IPS-11a (cell line): ENCODE data around the gene BBS7.

Source experiments
- H3K4me3 ChIP-seq: one replicate; pipeline ENCODE4 v1.5.1; 2013; ENCODE audit warnings: low read depth, low read length, control low read depth

Gene BBS7

GRCh38 chr4:121869841-121870822 lies at the start of gene BBS7:
Gene BBS7 (minus strand): TSS chr4:121870474. CDS start chr4:121870313, 161 bp downstream.
- H3K4me3 ChIP-seq, result peak within 1 kb of the TSS; percentile 77

DNA sequence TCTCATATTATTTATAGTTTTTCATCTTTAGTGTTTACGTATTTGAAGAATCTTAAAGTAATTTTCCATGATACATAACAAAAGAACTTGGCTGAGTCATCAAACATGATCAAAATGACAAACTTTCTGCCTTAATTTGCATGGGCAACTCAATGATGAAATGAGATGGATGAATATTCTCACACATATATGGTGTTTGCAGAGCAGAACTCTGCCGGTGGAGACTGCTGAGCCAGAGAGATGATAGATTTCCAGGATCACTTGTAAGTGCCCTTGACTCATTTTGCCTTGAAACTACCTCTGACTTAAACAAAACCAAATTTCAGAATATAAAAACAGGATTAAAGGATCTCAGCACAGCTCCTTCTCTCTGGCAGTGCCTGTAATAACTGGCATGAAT lies 43.4 kb upstream of the BBS7 start:
- no peak overlapping the region for H3K4me3 ChIP-seq

- H3K4me3 ChIP-seq, result no peak overlapping the region
Measured at GRCh38 chr4:121908346-121908745, 38.1 kb upstream of the BBS7 start.

- H3K4me3 ChIP-seq, result no peak overlapping the region
Measured at GRCh38 chr4:121900132-121900983, 30.1 kb upstream of the BBS7 start.

DNA sequence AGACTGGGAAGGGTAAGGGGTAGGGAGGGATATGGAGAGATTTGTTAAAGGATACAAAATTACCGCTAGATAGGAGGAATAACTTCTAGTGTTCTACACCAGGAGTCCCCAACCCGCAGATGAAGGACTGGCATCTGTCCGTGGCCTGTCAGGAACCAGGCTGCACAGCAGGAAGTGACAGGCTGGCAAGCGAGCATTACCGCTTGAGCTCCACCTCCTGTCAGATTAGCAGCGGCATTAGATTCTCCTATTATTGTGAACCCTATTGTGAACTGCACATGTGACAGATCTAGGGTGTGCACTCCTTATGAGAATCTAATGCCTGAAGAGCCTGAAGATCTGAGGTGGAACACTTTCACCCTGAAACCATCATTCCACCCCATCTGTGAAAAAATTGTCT lies 27.9 kb upstream of the BBS7 start:
- H3K4me3 ChIP-seq, result no peak overlapping the region

GRCh38 chr4:121888134-121888533 lies 17.9 kb upstream of the BBS7 start:
- H3K4me3 ChIP-seq, result no peak overlapping the region

DNA sequence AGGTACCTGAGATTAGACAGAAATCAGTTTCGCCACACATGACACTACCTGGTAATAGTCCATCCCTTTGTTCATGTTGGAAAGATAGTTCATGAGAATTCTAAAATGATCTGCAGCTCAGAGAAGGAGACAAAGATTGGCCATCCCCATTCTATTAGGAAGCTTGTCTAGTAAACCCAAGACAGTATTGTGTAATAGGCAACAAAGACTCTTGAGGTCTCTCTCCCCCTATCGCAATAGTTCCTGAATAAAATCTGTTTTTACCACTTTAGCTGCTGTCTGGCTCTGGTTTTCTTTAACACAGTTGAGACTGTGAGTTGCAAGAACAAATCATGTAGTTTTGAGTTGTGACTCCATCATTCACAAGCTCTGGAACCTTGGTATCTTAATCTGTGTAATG lies 14.8 kb upstream of the BBS7 start:
- no peak overlapping the region for H3K4me3 ChIP-seq

GRCh38 chr4:121881158-121881557 lies 10.9 kb upstream of the BBS7 start:
- no peak overlapping the region for H3K4me3 ChIP-seq

DNA sequence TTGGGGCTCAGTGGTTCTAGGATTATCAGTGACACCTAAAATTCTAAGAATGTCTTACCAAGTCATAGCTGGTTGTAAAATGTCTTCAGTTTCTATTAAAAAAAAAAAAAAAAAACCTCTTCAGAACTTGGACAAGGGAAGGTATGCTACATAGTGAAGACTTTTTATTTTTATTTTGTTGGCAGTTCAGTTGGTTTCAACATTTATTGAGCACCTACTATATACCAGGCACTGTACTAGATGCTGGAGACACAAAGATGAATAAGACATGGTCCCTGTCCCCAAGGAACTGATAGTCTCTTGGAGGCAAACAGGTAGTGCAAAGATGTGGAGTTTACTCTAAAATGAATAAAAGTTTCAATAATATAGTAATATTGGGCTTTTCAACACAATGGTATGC lies 8.9 kb upstream of the BBS7 start:
- H3K4me3 ChIP-seq, result no peak overlapping the region

GRCh38 chr4:121877041-121877773 lies 6.9 kb upstream of the BBS7 start:
- no peak overlapping the region for H3K4me3 ChIP-seq

- H3K4me3 ChIP-seq, result no peak overlapping the region
Measured at GRCh38 chr4:121876070-121876469, 5.8 kb upstream of the BBS7 start.

DNA sequence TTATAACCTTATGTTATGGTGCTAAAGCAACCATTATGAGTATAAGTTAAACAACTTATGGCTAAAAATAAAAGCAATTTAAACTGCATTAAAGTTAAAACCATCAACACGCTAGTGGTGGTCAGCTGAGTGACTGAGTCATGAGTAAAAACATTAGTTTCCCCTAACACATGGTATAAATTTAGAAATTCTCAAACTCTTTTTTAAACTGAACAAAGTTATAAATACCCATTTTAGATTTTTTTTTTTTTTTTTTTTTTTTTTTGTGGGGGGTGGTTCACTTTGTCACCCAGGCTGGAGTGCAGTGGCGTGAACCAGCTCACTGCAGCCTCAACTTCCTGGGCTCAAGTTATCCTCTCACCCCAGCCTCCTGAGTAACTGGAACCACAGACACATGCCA lies 5.4 kb upstream of the BBS7 start:
- H3K4me3 ChIP-seq, result no peak overlapping the region

GRCh38 chr4:121873604-121874003 lies 3.3 kb upstream of the BBS7 start:
- no peak overlapping the region for H3K4me3 ChIP-seq

GRCh38 chr4:121863799-121864198 lies 6.5 kb downstream of the BBS7 start:
- H3K4me3 ChIP-seq, result no peak overlapping the region

DNA sequence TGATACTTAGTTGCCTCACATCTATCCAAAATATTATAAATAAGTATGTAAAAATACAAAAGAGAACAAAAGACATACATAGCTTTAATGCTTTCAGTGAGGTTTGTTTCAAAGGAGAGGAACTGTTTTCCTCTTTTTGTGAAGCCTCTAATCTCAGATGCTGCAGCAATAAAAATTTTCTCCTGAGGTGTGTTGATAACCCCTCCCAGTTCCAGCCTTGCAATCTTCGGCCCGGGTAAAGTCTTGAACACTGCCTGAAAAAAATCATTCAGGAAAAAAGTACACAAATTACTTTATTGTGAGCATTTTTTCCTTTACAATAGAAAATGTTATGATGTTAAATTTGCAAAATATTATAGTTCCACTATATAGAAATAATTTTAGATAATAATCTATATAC lies 8.8 kb downstream of the BBS7 start:
- no peak overlapping the region for H3K4me3 ChIP-seq

GRCh38 chr4:121860121-121860520 lies 10.2 kb downstream of the BBS7 start:
- no peak overlapping the region for H3K4me3 ChIP-seq

- no peak overlapping the region for H3K4me3 ChIP-seq
Measured at GRCh38 chr4:121851354-121851753, 18.9 kb downstream of the BBS7 start.

- H3K4me3 ChIP-seq, result no peak overlapping the region
Measured at GRCh38 chr4:121846662-121847061, 23.6 kb downstream of the BBS7 start.

DNA sequence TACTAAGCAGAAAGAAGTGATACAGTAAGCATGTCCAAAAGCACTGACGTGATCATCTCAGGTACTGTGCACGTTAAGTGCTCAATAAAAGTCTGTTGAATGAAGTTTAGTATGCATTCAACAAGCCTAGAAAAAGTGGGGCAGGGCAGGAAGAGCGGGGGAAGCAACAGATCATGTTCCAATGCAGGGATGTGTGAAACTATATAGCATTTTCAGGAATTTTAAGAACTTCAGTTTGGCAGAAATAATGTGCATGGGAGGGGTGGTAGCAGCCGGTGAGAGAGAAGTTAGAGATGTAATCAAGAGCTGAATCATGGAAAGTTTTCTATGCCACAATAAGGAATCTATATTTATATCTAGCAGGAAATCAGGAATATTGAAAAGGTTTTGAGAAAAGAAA lies 27.4 kb downstream of the BBS7 start:
- H3K4me3 ChIP-seq, result no peak overlapping the region

DNA sequence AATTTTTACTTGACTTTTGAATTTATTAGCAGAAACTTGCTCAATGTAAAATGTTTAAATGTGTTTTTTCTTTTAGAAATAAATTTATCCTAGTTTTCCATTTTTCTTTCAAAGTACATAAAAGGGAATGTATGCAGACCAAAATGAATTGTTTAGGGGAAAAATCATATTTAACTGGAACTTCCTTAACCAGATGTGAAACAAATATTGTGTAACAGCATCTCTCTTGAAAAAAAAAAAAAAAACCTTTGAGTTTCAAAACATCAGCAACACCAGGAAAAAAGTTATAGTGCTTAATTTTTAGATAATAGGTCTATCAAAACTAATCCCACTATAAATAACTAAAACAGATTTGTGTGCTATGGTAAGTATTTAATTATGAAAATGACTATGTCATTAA lies 32.1 kb downstream of the BBS7 start:
- no peak overlapping the region for H3K4me3 ChIP-seq

DNA sequence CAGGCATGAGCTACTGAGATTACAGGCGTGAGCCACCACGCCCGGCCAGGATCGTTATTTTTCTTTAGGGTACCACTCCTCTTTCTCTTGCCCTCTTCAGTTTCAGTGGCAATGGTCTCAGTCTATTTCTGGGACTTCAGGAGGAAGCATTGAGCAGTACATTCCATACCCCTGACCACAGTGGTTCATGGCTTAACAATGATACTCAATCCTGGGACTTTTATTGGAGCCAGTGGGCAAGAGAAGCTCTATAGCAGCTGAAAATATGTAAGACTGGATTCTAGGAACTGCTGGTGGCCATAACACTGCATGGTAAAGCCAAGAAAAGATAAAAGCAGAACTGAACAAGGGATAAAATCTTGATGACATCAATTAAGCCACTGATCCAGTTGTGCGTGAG lies 40.8 kb downstream of the BBS7 start:
- no peak overlapping the region for H3K4me3 ChIP-seq
